NCI-H2227 treated with DMSO at 0.1 percent for 48 hours (cell line): Measurements from ENCODE around the gene FRMD6.
"Not testable (repeated sequence)": the region's sequence is repeated elsewhere in the genome, so short reads cannot be mapped to it uniquely, and the experiment has no call there.

Experiments
- DNase-seq: peaks from one replicate; lab custom pipeline; 2025; lab: John Stamatoyannopoulos, UW

FRMD6 gene

GRCh38 chr14:51630987-51631386, 20.7 kb upstream of the FRMD6 start:
- DNase-seq: no peak

- DNase-seq: not testable (repeated sequence)
Measured at GRCh38 chr14:51633298-51633697, 18.4 kb upstream of the FRMD6 start.

GRCh38 chr14:51636109-51636508, 15.6 kb upstream of the FRMD6 start:
- no peak for DNase-seq

GRCh38 chr14:51638071-51638944, 13.4 kb upstream of the FRMD6 start:
- no peak for DNase-seq

- no peak for DNase-seq
Measured at GRCh38 chr14:51639668-51640316, 11.9 kb upstream of the FRMD6 start.

- no peak for DNase-seq
Measured at GRCh38 chr14:51643140-51643539, 8.6 kb upstream of the FRMD6 start.

- DNase-seq: no peak
Measured at GRCh38 chr14:51644217-51644933, 7.3 kb upstream of the FRMD6 start.

- DNase-seq: no peak
Measured at GRCh38 chr14:51648296-51648695, 3.4 kb upstream of the FRMD6 start.

- no peak for DNase-seq
Measured at GRCh38 chr14:51650716-51651387, 858 bp upstream of the FRMD6 start.

GRCh38 chr14:51652168-51653078, 713 bp downstream of the FRMD6 start:
- DNase-seq: no peak

GRCh38 chr14:51653079-51653774, 1.5 kb downstream of the FRMD6 start:
- no peak for DNase-seq

- no peak for DNase-seq
Measured at GRCh38 chr14:51653775-51654532, 2.2 kb downstream of the FRMD6 start.

- DNase-seq: no peak
Measured at GRCh38 chr14:51654533-51654845, 2.8 kb downstream of the FRMD6 start.

GRCh38 chr14:51657762-51658161, 6.1 kb downstream of the FRMD6 start:
- DNase-seq: no peak

GRCh38 chr14:51658441-51659173, 6.9 kb downstream of the FRMD6 start:
- no peak for DNase-seq

- no peak for DNase-seq
Measured at GRCh38 chr14:51660741-51661140, 9.0 kb downstream of the FRMD6 start.

- DNase-seq: no peak
Measured at GRCh38 chr14:51661504-51661903, 9.8 kb downstream of the FRMD6 start.

GRCh38 chr14:51663783-51664326, 12.1 kb downstream of the FRMD6 start:
- no peak for DNase-seq

GRCh38 chr14:51666070-51666469, 14.4 kb downstream of the FRMD6 start:
- DNase-seq: no peak
